Left lung (tissue), 10 donors: Measurements from ENCODE around the gene DLK2. TPM values are rescaled to one million over a fixed set of nuclear protein-coding genes. Genes with fewer than 3 reads are reported as not detected.
"Not testable (repeated sequence)": the region's sequence is repeated elsewhere in the genome, so short reads cannot be mapped to it uniquely, and the experiment has no call there.

Experiments used
- ATAC-seq: fragments of 200-7000 bp; cut with Tn5 transposase; one replicate; pipeline ENCODE4 v1.9.1; 2020; ENCODE audit warnings: moderate library complexity
- DNase-seq, 4 donors: peaks; one replicate each; pipeline ENCODE4 v3.0.0-alpha.2; 2013 to 2020
- H3K27ac ChIP-seq, 2 donors: fragments of 200-600 bp; sonication (generic) in 1 of 2; one replicate each; pipeline versions ENCODE4 v1.5.0 to v1.8.0; 2020 to 2021
- H3K27me3 ChIP-seq, 2 donors: fragments of 200-600 bp; sonication (generic) in 1 of 2; one replicate each; pipeline versions ENCODE4 v1.5.0 to v1.8.0; 2020 to 2021
- H3K36me3 ChIP-seq, 2 donors: fragments of 200-600 bp; sonication (generic) in 1 of 2; one replicate each; pipeline versions ENCODE4 v1.5.0 to v1.8.0; 2020 to 2021
- H3K4me1 ChIP-seq, 2 donors: fragments of 200-600 bp; one replicate each; pipeline ENCODE4 v1.8.0; 2021
- H3K4me3 ChIP-seq, 2 donors: fragments of 200-600 bp; sonication (generic) in 1 of 2; one replicate each; pipeline versions ENCODE4 v1.5.0 to v1.8.0; 2020 to 2021; ENCODE audit warnings: mild to moderate bottlenecking in 1 of 2
- H3K9me3 ChIP-seq, 2 donors: fragments of 200-600 bp; sonication (generic) in 1 of 2; one replicate each; pipeline versions ENCODE4 v1.5.0 to v1.8.0; 2020 to 2021
- CTCF ChIP-seq, 2 donors: fragments of 200-600 bp; sonication (generic) in 1 of 2; IDR thresholded peaks; one replicate each; pipeline versions ENCODE4 v1.5.0 to v1.8.0; 2021; ENCODE audit warnings: antibody characterized with exemption in 2 of 2
- intact Hi-C, 2 donors: fragments of 100-400 bp; cut with DNase I; formaldehyde crosslinking; loops; one replicate each; pipeline versions ENCODE4 v1.11.2 to v1.14.2; 2022
- polyA plus RNA-seq, 6 donors: library from polyadenylated mRNA; unstranded; fragments of 120-200 nt; gene quantifications; one replicate each; pipeline ENCODE4 v1.2.1, GENCODE V29; 2013; ENCODE audit not compliant: insufficient read length in 6 of 6
- total RNA-seq, 2 donors: library from RNA; stranded (reverse); fragmentation: NEBNext Ultra II Directional; extraction: Animal tissue kit (Norgen Biotek cat#: 25700); gene quantifications; one replicate each; pipeline ENCODE4 v1.2.1, GENCODE V29; 2021
- donor health status: DM: no; HTN: yes; CAD: no.
- donor health status: DM: no; HTN: no; CAD: no.

DLK2 gene
- total and polyA plus RNA-seq, 8 donors: 0.93 to 2.6 (median 1.7) TPM

GRCh38 chr6:43465948-43466347, 10.6 kb upstream of the DLK2 start:
- DNase-seq: no peak
- intact Hi-C loops: no loop called here
- H3K36me3 ChIP-seq: no peaks in the 10 kb centered on the region
- no peak for TF ChIP-seq CTCF (IDR thresholded peaks at IDR 0.05)
- ATAC-seq: no peak
- no peak overlapping the region for H3K27ac ChIP-seq
- no peaks in the 10 kb centered on the region for H3K9me3 ChIP-seq
- H3K4me3 ChIP-seq: no peak overlapping the region
- H3K27me3 ChIP-seq: peaks cover 0 to 40% of the 10 kb centered on the region in 2 donors
- no peaks in the 10 kb centered on the region for H3K4me1 ChIP-seq

GRCh38 chr6:43464337-43464736, 9.0 kb upstream of the DLK2 start:
- Histone ChIP-seq H3K9me3 (no peaks in the 10 kb centered on the region), H3K4me1 (no peaks in the 10 kb centered on the region), H3K4me3 (no peak overlapping the region), H3K36me3 (no peaks in the 10 kb centered on the region), H3K27me3 (peaks cover 1 to 50% of the 10 kb centered on the region in 2 donors), H3K27ac (no peak overlapping the region)
- no peak for TF ChIP-seq CTCF (IDR thresholded peaks at IDR 0.05)
- no peak for DNase-seq
- intact Hi-C loops: no loop called here
- ATAC-seq: no peak

DNA sequence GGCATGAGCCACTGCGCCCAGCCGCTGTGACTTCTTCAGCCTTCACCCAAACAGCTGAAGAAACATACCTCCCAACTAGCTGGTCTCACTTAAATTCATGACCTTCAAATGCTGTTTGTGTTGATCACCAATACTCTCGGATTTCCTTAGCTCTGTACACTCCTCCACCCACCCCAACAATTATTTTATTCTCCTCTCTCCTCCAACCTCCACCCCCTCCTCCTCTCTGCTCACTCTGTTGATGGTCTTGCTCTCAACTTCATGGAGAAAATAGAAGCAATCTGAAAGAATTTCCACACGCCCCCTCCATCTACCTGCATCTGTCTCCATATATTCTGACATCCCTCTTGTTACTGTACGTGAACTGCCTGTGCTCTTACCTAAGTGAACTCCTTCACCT, 6.6 kb upstream of the DLK2 start:
- Histone ChIP-seq H3K36me3 (no peaks in the 10 kb centered on the region), H3K9me3 (no peaks in the 10 kb centered on the region), H3K4me3 (no peak overlapping the region), H3K4me1 (no peaks in the 10 kb centered on the region), H3K27me3 (peaks cover 5 to 74% of the 10 kb centered on the region in 2 donors), H3K27ac (no peak overlapping the region)
- intact Hi-C loops: no loop called here
- no peak for TF ChIP-seq CTCF (IDR thresholded peaks at IDR 0.05)
- no peak for ATAC-seq
- no peak for DNase-seq

DNA sequence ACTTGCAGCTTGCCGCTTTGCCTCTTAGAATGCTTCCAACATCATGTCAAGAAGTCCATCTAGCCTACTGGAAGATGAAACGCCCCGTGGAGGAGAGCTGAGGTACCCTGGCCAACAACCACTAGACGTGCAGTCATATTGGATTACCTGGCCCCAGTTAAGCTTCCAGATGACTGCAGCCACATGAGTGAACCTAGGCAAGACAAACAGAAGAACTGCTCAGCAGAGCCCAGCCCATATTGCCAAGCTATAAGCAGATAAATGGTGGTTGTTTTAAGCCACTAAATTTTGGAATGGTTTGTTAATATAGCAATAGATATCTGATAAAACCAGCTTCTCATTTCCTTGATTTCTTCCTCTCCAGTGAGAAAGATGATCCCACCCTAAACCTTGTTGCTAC, 4.7 kb upstream of the DLK2 start:
- DNase-seq (no peak), ATAC-seq (no peak)
- peaks cover 13 to 89% of the 10 kb centered on the region in 2 donors for H3K27me3 ChIP-seq
- no peak for TF ChIP-seq CTCF (IDR thresholded peaks at IDR 0.05)
- H3K36me3 ChIP-seq: no peaks in the 10 kb centered on the region
- no peak overlapping the region for H3K27ac ChIP-seq
- H3K9me3 ChIP-seq: no peaks in the 10 kb centered on the region
- intact Hi-C loops: no loop called here
- H3K4me1 ChIP-seq: peaks cover 0 to 11% of the 10 kb centered on the region in 2 donors
- H3K4me3 ChIP-seq: no peak overlapping the region

GRCh38 chr6:43459535-43459934, 4.2 kb upstream of the DLK2 start:
- no peak overlapping the region for H3K4me3 ChIP-seq
- no peak for TF ChIP-seq CTCF (IDR thresholded peaks at IDR 0.05)
- ATAC-seq: no peak
- peaks cover 13 to 89% of the 10 kb centered on the region in 2 donors for H3K27me3 ChIP-seq
- H3K36me3 ChIP-seq: no peaks in the 10 kb centered on the region
- H3K27ac ChIP-seq: no peak overlapping the region
- H3K4me1 ChIP-seq: peaks cover 0 to 16% of the 10 kb centered on the region in 2 donors
- DNase-seq: no peak
- intact Hi-C loops: loop anchor here (5.0 to 10.0 kb wide), 2 partner anchors 33 to 45 kb away; no protein-coding TSS in a partner anchor
- no peaks in the 10 kb centered on the region for H3K9me3 ChIP-seq

- Histone ChIP-seq H3K4me1 (peaks cover 0 to 21% of the 10 kb centered on the region in 2 donors), H3K27me3 (peaks cover 13 to 80% of the 10 kb centered on the region in 2 donors)
- not testable (repeated sequence) for H3K4me3 ChIP-seq, H3K9me3 ChIP-seq, ATAC-seq, DNase-seq, H3K27ac ChIP-seq, H3K36me3 ChIP-seq
- intact Hi-C loops: loop anchor here (5.0 to 10.0 kb wide), 2 partner anchors 34 to 47 kb away; no protein-coding TSS in a partner anchor
Measured at GRCh38 chr6:43458154-43458553, 2.8 kb upstream of the DLK2 start.
